Lung (tissue), 12 donors: ENCODE data around the gene SP140L. TPM values are rescaled to one million over a fixed set of nuclear protein-coding genes. Genes with fewer than 3 reads are reported as not detected.
A peak's percentile ranks its signal among the peaks of the same experiment; 100 is the strongest.

Experiments used
- ATAC-seq: fragments of 200-7000 bp; cut with Tn5 transposase; one replicate; pipeline ENCODE4 v1.9.1; 2020; ENCODE audit warnings: moderate number of reproducible peaks; ENCODE audit not compliant: insufficient read depth, low FRiP score
- DNase-seq, 3 donors: peaks; one replicate each; pipeline ENCODE4 v3.0.0-alpha.2; 2013 to 2017
- H3K27ac ChIP-seq, 2 donors: one replicate each; pipeline ENCODE4 v1.5.1; 2013; ENCODE audit warnings: mild to moderate bottlenecking in 2 of 2, moderate library complexity in 2 of 2, control low read depth in 1 of 2, inconsistent platforms in 1 of 2, low read depth in 1 of 2, low read length in 1 of 2
- H3K27me3 ChIP-seq, 3 donors: one replicate each; pipeline ENCODE4 v1.5.1; 2013; ENCODE audit warnings: low read length in 2 of 3; ENCODE audit not compliant: control insufficient read depth in 3 of 3, insufficient read depth in 3 of 3
- H3K36me3 ChIP-seq, 4 donors: one replicate each; pipeline ENCODE4 v1.5.1; 2013; ENCODE audit warnings: low read length in 4 of 4, mild to moderate bottlenecking in 1 of 4, moderate library complexity in 1 of 4; ENCODE audit not compliant: control insufficient read depth in 4 of 4, insufficient read depth in 4 of 4
- H3K4me1 ChIP-seq, 5 donors: one replicate each; pipeline ENCODE4 v1.5.1; 2013; ENCODE audit warnings: low read length in 5 of 5, mild to moderate bottlenecking in 2 of 5, moderate library complexity in 1 of 5; ENCODE audit not compliant: control insufficient read depth in 5 of 5, insufficient read depth in 5 of 5
- H3K4me3 ChIP-seq: one replicate; pipeline ENCODE4 v1.5.1; 2013; ENCODE audit warnings: mild to moderate bottlenecking, control low read depth, moderate library complexity
- H3K9ac ChIP-seq, 2 donors: one replicate each; pipeline ENCODE4 v1.5.1; 2013; ENCODE audit warnings: low read length in 2 of 2, control low read depth in 1 of 2; ENCODE audit not compliant: insufficient read depth in 1 of 2
- H3K9me3 ChIP-seq, 4 donors: one replicate each; pipeline ENCODE4 v1.5.1; 2013; ENCODE audit warnings: low read length in 3 of 4, mild to moderate bottlenecking in 1 of 4, moderate library complexity in 1 of 4; ENCODE audit not compliant: control insufficient read depth in 4 of 4, insufficient read depth in 3 of 4
- WGBS, 2 donors: extraction: QIAGEN DNeasy Blood & Tissue Kit; methylation state at CpG; one replicate each; pipeline ENCODE4 v1.1.7; 2013; 5-methylcytosine and 5-hydroxymethylcytosine counted together
- polyA plus RNA-seq, 2 donors: library from polyadenylated mRNA; stranded (reverse); fragments of 200-250 nt; gene quantifications; one replicate each; pipeline ENCODE4 v1.2.1, GENCODE V29; 2013
- total RNA-seq, 2 donors: library from RNA; depleted of rRNA in 1 of 2; stranded (reverse); fragments of >200 nt in 1 of 2; gene quantifications; one replicate each; pipeline ENCODE4 v1.2.1, GENCODE V29; 2014 to 2021
- TF ChIP-seq, protein P1 (sequence below): IDR thresholded peaks from 2 replicates; pipeline ENCODE4 v1.5.1; 2012; ENCODE audit warnings: mild to moderate bottlenecking; ENCODE audit errors: control extremely low read depth, extremely low read depth
- donor health status: control.
- donor health status: control.
- donor health status: Bipolar disorder and iron deficiency.
- donor health status: healthy.
- donor health status: DM: yes; HTN: yes; CAD: no.

SP140L gene
- total and polyA plus RNA-seq, 4 donors, result 15.2 to 30.3 (median 17.4) TPM

DNA sequence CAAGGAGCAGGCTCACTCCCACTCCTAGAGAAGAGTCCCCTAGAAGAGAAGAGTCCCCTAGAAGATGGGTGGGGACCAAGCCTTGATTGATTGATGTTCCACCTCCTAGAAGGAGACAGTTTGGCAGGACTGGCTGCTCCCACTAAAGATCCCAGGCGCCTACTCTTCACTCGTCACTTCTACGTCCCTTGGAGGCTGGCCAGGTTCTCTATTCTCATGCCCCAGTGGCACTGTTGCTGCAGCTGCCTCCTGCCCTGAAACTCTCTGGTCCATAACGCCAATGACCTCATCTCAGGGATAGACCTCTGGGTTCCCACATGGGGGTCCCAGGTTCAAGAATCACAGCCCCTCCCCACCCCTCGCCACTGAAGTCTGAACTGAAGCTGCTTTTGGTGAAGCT lies 2.5 kb upstream of the SP140L start:
- Histone ChIP-seq H3K36me3 (no peaks in the 10 kb centered on the region), H3K9ac (no peak overlapping the region), H3K4me3 (no peak overlapping the region), H3K4me1 (peaks cover 0 to 9% (median 5%) of the 10 kb centered on the region in 5 donors), H3K27ac (no peak overlapping the region), H3K9me3 (peaks cover 0 to 10% (median 2%) of the 10 kb centered on the region in 4 donors), H3K27me3 (no peaks in the 10 kb centered on the region)
- ATAC-seq (no peak), DNase-seq (no peak)
- TF ChIP-seq, protein P1, sequence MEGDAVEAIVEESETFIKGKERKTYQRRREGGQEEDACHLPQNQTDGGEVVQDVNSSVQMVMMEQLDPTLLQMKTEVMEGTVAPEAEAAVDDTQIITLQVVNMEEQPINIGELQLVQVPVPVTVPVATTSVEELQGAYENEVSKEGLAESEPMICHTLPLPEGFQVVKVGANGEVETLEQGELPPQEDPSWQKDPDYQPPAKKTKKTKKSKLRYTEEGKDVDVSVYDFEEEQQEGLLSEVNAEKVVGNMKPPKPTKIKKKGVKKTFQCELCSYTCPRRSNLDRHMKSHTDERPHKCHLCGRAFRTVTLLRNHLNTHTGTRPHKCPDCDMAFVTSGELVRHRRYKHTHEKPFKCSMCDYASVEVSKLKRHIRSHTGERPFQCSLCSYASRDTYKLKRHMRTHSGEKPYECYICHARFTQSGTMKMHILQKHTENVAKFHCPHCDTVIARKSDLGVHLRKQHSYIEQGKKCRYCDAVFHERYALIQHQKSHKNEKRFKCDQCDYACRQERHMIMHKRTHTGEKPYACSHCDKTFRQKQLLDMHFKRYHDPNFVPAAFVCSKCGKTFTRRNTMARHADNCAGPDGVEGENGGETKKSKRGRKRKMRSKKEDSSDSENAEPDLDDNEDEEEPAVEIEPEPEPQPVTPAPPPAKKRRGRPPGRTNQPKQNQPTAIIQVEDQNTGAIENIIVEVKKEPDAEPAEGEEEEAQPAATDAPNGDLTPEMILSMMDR, result no peak
- WGBS, 2 donors, result 81 to 82% methylated on average over 5 of the region's 5 CpGs

DNA sequence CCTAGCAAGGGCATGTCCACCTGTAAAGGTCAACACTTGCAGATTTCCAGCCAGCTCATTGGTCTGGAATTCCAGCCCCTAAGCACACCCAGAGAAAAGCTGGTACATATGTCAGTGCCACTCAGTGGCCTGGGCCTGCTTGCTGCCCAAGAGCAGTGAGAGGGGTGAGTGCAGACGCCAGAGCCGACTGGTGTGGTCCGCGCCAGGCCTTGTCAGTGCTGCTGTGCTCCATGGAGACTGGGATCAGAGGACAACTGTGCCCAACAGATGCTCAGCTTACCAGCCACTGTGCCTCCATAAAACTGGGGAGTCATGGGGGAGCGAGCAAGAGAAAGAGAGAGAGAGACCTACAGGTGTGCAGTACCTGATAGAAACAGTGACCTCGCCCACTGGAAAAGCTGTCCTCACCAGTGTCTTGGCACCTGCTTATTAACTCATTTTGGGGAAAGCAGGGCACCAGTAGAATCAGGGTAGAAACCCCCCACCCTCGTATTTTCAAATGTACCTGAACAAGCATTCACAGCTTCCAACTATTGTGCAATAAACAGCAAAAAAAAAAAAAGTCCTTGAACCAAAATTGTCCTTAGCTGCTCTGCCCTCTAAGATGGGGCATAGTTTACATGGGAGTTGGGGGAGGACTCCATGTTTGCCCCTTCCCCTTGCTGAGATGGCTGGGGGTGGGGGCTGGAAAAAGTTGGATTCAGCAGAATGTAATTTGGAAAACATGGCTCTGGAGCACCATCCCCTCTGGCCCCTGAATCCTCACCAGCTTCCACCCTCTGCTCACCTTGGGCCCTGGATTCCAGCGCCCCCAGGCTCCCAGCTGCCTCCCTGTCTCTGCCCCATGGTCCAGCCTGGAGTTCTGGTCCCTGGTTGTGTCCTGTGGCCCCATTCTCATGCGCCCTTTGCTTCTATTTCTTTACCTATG lies 1.4 kb upstream of the SP140L start:
- ATAC-seq (no peak), DNase-seq (no peak)
- Histone ChIP-seq H3K27ac (no peak overlapping the region), H3K9me3 (peaks cover 0 to 10% (median 2%) of the 10 kb centered on the region in 4 donors), H3K4me1 (peaks cover 0 to 9% (median 5%) of the 10 kb centered on the region in 5 donors), H3K9ac (no peak overlapping the region), H3K27me3 (no peaks in the 10 kb centered on the region), H3K36me3 (no peaks in the 10 kb centered on the region), H3K4me3 (no peak overlapping the region)
- TF ChIP-seq, protein P1, result no peak
- 92 to 97% methylated on average over 9 of the region's 9 CpGs for WGBS, 2 donors

DNA sequence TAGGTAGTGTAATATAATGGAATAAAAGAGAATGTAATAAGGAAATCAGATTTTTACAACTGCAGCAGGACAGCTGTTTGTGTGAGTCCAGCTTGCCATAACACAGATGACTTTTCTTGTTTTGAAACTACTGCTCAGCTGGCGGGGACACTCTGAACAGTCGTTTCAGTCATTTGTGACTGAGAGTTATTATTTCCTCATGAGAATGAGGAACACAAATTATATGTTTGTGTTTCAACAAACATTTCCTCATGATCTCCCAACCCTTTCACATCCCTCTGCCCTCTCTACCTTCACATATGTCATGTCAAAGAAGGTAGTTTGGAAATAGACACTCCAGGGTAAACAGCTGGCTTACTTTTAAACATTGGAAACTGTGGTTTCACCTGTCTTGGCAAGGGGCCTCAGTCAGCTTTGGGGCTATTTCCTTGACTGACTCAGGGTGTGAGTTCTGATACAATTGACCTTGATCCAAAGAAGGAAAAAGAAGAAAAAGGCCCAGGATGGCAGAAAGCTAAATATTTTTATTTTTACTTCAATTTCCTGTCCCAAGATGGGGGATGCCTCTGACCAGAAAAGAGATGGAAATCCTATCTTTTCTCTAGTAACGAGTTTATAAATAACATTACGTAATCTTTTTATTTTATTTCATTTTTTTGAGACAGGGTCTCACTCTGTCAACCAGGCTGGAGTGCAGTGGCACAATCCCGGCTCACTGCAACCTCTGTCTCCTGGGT lies 593 bp downstream of the SP140L start:
- Histone ChIP-seq H3K4me1 (peaks cover 0 to 9% (median 6%) of the 10 kb centered on the region in 5 donors), H3K27me3 (no peaks in the 10 kb centered on the region), H3K27ac (peak overlapping the region; percentile 90 to 94), H3K9me3 (peaks cover 0 to 10% (median under 1%) of the 10 kb centered on the region in 4 donors), H3K9ac (peak overlapping the region in 1 of 2 donors; percentile 26), H3K4me3 (peak overlapping the region; percentile 58), H3K36me3 (no peaks in the 10 kb centered on the region)
- ATAC-seq (peak; percentile 16), DNase-seq (peak in 1 of 3 donors; percentile 33)
- WGBS, 2 donors, result 43 to 60% methylated on average over 5 of the region's 5 CpGs
- TF ChIP-seq, protein P1, result no peak
